ENCODE data around the gene TSR3.

The TSR3 gene

GRCh38 chr16:1320097-1320496 is 31.6 kb downstream of the TSR3 start:
- Histone ChIP-seq H3K4me1 (ENCODE audit: control insufficient read depth, insufficient read depth, low read length, poor library complexity, severe bottlenecking) (no peaks in the 10 kb centered on the region), H3K27ac (ENCODE audit: low read depth, low read length, severe bottlenecking) (no peak overlapping the region), H3K9me3 (ENCODE audit: control insufficient read depth, low read length) (no peaks in the 10 kb centered on the region), H3K4me3 (ENCODE audit: extremely low read depth, insufficient read depth, low read length, poor library complexity, severe bottlenecking) (no peak overlapping the region), H3K36me3 (ENCODE audit: control insufficient read depth, insufficient read depth, low read length) (peaks cover 94% of the 10 kb centered on the region)
- WGBS, 2 experiments (ENCODE audit: insufficient coverage in 2 of 2), result 87 to 88% methylated on average over 10 to 11 of the region's 12 CpGs

- Histone ChIP-seq H3K4me3 (ENCODE audit: extremely low read depth, insufficient read depth, low read length, poor library complexity, severe bottlenecking) (no peak overlapping the region), H3K4me1 (ENCODE audit: control insufficient read depth, insufficient read depth, low read length, poor library complexity, severe bottlenecking) (no peaks in the 10 kb centered on the region), H3K36me3 (ENCODE audit: control insufficient read depth, insufficient read depth, low read length) (peaks cover 94% of the 10 kb centered on the region), H3K9me3 (ENCODE audit: control insufficient read depth, low read length) (no peaks in the 10 kb centered on the region), H3K27ac (ENCODE audit: low read depth, low read length, severe bottlenecking) (no peak overlapping the region)
- WGBS, 2 experiments (ENCODE audit: insufficient coverage in 2 of 2), result 93 to 94% methylated on average over 33 of the region's 33 CpGs
These were observed 32.6 kb downstream of the TSR3 start for GRCh38 chr16:1319041-1319440.

GRCh38 chr16:1318268-1318545 is 33.5 kb downstream of the TSR3 start:
- H3K36me3 ChIP-seq (ENCODE audit: control insufficient read depth, insufficient read depth, low read length), result peaks cover 95% of the 10 kb centered on the region

DNA sequence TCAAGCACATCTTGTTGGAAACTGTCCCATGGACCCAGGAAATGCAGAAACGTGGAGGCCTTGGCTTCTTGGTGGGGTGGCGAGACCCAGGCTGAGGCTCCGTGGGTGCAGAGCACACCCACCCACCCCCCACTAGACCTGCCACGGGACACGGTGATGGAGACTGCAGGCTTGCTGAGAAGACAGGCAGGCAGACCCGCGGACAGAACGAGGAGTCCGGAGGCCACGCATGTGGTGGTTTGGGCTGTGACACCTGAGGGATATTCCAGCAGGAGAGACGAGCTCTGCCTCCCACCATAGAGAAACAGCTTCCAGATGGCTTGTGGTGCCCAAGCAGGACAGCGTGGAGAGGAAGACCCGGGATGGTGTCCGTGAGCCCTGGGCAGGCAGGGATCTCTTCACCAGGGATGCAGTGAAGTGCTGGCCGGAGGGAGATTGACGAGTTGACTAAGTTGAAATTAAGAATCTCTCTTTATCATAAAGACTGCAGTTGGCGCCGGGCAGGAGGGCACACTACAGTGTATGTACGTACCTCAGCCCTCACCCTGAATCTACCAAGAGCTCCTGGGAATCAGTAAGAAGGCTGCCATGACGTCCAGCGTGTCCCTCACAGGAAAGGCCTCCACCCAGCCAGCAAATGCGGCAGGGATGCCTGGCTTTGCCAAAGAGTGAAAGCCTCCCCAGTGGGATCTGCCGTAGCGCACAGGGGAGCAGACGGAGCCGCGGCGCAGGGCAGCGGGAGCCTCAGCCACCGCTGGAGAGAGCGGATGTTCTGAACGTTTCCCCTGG is 34.0 kb downstream of the TSR3 start:
- Histone ChIP-seq H3K9me3 (ENCODE audit: control insufficient read depth, low read length) (no peaks in the 10 kb centered on the region), H3K4me1 (ENCODE audit: control insufficient read depth, insufficient read depth, low read length, poor library complexity, severe bottlenecking) (no peaks in the 10 kb centered on the region), H3K36me3 (ENCODE audit: control insufficient read depth, insufficient read depth, low read length) (peaks cover 99% of the 10 kb centered on the region), H3K27ac (ENCODE audit: low read depth, low read length, severe bottlenecking) (no peak overlapping the region), H3K4me3 (ENCODE audit: extremely low read depth, insufficient read depth, low read length, poor library complexity, severe bottlenecking) (no peak overlapping the region)
- 96 to 97% methylated on average over 32 of the region's 32 CpGs for WGBS, 2 experiments (ENCODE audit: insufficient coverage in 2 of 2)

More at GRCh38 chr16:1318268-1318545, 33.5 kb downstream of the TSR3 start:
- H3K27ac ChIP-seq (ENCODE audit: low read depth, low read length, severe bottlenecking), result no peak overlapping the region
- H3K4me3 ChIP-seq (ENCODE audit: extremely low read depth, insufficient read depth, low read length, poor library complexity, severe bottlenecking), result no peak overlapping the region
- 79 to 87% methylated on average over 8 to 9 of the region's 9 CpGs for WGBS, 2 experiments (ENCODE audit: insufficient coverage in 2 of 2)
- no peaks in the 10 kb centered on the region for H3K4me1 ChIP-seq (ENCODE audit: control insufficient read depth, insufficient read depth, low read length, poor library complexity, severe bottlenecking)
- H3K9me3 ChIP-seq (ENCODE audit: control insufficient read depth, low read length), result no peaks in the 10 kb centered on the region

- Histone ChIP-seq H3K9me3 (ENCODE audit: control insufficient read depth, low read length) (no peaks in the 10 kb centered on the region), H3K4me3 (ENCODE audit: extremely low read depth, insufficient read depth, low read length, poor library complexity, severe bottlenecking) (no peak overlapping the region), H3K4me1 (ENCODE audit: control insufficient read depth, insufficient read depth, low read length, poor library complexity, severe bottlenecking) (peaks cover 9% of the 10 kb centered on the region), H3K36me3 (ENCODE audit: control insufficient read depth, insufficient read depth, low read length) (peaks cover 96% of the 10 kb centered on the region), H3K27ac (ENCODE audit: low read depth, low read length, severe bottlenecking) (no peak overlapping the region)
- 96 to 97% methylated on average over 13 to 14 of the region's 14 CpGs for WGBS, 2 experiments (ENCODE audit: insufficient coverage in 2 of 2)
These were observed 35.7 kb downstream of the TSR3 start for GRCh38 chr16:1316033-1316405.

DNA sequence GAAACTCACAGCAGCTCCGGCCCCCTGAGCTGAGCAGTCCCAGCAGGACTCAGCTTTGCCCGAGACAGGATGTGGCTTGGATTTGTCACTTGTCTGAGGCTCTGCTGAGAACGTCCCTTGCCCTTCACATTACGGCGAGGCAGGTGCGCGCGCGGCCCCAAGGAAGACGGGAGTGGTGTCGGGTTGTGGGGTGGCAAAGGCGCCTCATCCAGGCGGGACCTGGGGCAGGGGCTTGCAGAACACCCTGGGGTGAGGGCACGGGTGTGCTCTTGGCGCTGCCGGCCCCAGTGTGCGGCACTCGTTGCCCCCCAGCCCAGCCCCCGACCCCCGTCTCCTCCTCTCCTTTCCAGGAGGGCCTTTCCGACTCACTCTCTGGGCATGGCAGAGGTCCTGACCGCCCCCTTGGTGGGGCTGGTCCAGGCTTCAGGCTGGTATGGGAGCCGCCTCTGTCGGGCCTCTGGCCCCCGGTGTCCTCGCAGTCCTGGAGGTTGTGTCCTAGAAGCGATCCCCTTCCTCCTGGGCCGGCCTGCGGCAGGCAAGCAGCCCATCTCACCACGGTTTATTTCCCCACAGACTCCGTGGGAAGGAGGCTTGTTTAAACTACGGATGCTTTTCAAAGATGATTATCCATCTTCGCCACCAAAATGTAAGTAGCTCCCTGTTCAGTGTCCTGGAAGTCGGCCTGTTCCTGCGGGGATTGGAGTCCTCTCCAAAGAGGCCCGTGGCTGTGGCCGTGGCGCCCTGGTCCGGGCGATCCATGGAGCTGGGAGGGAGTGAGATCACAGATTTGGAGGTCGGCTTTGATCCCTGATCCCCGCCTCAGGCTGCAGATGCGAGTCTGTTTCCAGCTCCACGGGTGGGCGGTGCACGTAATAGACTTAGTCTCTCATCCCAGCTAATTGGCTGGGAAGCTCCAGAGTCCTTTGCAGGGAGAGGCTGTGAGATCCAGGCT is 36.3 kb downstream of the TSR3 start:
- Histone ChIP-seq H3K36me3 (ENCODE audit: control insufficient read depth, insufficient read depth, low read length) (peaks cover 90% of the 10 kb centered on the region), H3K4me1 (ENCODE audit: control insufficient read depth, insufficient read depth, low read length, poor library complexity, severe bottlenecking) (peaks cover 10% of the 10 kb centered on the region), H3K9me3 (ENCODE audit: control insufficient read depth, low read length) (no peaks in the 10 kb centered on the region), H3K4me3 (ENCODE audit: extremely low read depth, insufficient read depth, low read length, poor library complexity, severe bottlenecking) (no peak overlapping the region), H3K27ac (ENCODE audit: low read depth, low read length, severe bottlenecking) (no peak overlapping the region)
- WGBS, 2 experiments (ENCODE audit: insufficient coverage in 2 of 2), result 90 to 93% methylated on average over 43 to 44 of the region's 46 CpGs

- no peaks in the 10 kb centered on the region for H3K9me3 ChIP-seq (ENCODE audit: control insufficient read depth, low read length)
- 97 to 98% methylated on average over 23 to 28 of the region's 28 CpGs for WGBS, 2 experiments (ENCODE audit: insufficient coverage in 2 of 2)
- H3K4me3 ChIP-seq (ENCODE audit: extremely low read depth, insufficient read depth, low read length, poor library complexity, severe bottlenecking), result no peak overlapping the region
- peaks cover 10% of the 10 kb centered on the region for H3K4me1 ChIP-seq (ENCODE audit: control insufficient read depth, insufficient read depth, low read length, poor library complexity, severe bottlenecking)
- H3K36me3 ChIP-seq (ENCODE audit: control insufficient read depth, insufficient read depth, low read length), result peaks cover 81% of the 10 kb centered on the region
- H3K27ac ChIP-seq (ENCODE audit: low read depth, low read length, severe bottlenecking), result no peak overlapping the region
These were observed 37.1 kb downstream of the TSR3 start for GRCh38 chr16:1314399-1315068.

DNA sequence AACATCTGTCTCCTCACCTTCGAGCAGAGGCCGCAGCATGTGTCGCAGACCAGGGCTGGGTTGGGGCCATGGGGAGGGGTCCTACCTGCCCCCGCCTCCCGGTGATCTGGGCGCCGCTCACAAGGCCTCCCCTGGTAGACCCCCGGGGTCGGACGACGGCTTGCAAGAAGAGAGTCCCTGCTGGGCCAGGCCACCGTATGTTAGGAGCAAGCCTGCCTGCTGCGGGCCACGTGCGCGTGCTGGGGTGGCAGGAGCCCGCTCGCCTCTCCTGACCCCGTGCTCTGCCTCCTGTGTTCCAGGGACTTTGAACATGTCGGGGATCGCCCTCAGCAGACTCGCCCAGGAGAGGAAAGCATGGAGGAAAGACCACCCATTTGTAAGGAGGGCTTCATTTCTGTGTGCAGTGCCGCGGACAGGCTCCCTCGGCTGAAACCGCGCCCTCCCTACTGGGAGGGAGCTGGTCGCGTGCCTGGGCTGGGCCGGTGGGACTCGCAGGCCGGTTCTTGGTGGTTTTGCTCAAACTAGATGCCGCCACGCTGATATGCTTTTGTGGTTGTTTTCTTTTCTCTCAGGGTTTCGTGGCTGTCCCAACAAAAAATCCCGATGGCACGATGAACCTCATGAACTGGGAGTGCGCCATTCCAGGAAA is 37.8 kb downstream of the TSR3 start:
- Histone ChIP-seq H3K4me1 (ENCODE audit: control insufficient read depth, insufficient read depth, low read length, poor library complexity, severe bottlenecking) (peaks cover 10% of the 10 kb centered on the region), H3K27ac (ENCODE audit: low read depth, low read length, severe bottlenecking) (no peak overlapping the region), H3K36me3 (ENCODE audit: control insufficient read depth, insufficient read depth, low read length) (peaks cover 74% of the 10 kb centered on the region), H3K9me3 (ENCODE audit: control insufficient read depth, low read length) (no peaks in the 10 kb centered on the region), H3K4me3 (ENCODE audit: extremely low read depth, insufficient read depth, low read length, poor library complexity, severe bottlenecking) (no peak overlapping the region)
- WGBS, 2 experiments (ENCODE audit: insufficient coverage in 2 of 2), result 97 to 99% methylated on average over 37 of the region's 38 CpGs

- Histone ChIP-seq H3K27ac (ENCODE audit: low read depth, low read length, severe bottlenecking) (no peak overlapping the region), H3K36me3 (ENCODE audit: control insufficient read depth, insufficient read depth, low read length) (peaks cover 65% of the 10 kb centered on the region), H3K9me3 (ENCODE audit: control insufficient read depth, low read length) (no peaks in the 10 kb centered on the region), H3K4me3 (ENCODE audit: extremely low read depth, insufficient read depth, low read length, poor library complexity, severe bottlenecking) (no peak overlapping the region), H3K4me1 (ENCODE audit: control insufficient read depth, insufficient read depth, low read length, poor library complexity, severe bottlenecking) (peaks cover 10% of the 10 kb centered on the region)
- 94 to 97% methylated on average over 15 of the region's 15 CpGs for WGBS, 2 experiments (ENCODE audit: insufficient coverage in 2 of 2)
These were observed 38.8 kb downstream of the TSR3 start for GRCh38 chr16:1312903-1313302.

DNA sequence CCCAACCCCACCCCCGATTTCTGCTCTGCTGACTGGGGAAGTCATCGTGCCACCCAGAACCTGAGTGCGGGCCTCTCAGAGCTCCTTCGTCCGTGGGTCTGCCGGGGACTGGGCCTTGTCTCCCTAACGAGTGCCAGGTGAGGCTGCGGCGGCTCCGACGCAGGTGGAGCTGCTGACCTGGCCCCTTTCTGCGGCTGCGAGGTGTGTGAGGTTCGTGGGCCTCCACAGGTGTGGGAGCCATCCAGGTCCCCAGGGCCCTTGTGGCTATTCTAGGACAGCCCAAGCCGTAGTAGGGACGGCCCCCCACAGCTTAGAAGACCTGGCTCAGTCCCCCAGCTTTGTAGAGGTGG is 39.2 kb downstream of the TSR3 start:
- peaks cover 10% of the 10 kb centered on the region for H3K4me1 ChIP-seq (ENCODE audit: control insufficient read depth, insufficient read depth, low read length, poor library complexity, severe bottlenecking)
- no peak overlapping the region for H3K27ac ChIP-seq (ENCODE audit: low read depth, low read length, severe bottlenecking)
- WGBS, 2 experiments (ENCODE audit: insufficient coverage in 2 of 2), result 97 to 98% methylated on average over 16 of the region's 16 CpGs
- H3K9me3 ChIP-seq (ENCODE audit: control insufficient read depth, low read length), result no peaks in the 10 kb centered on the region
- H3K4me3 ChIP-seq (ENCODE audit: extremely low read depth, insufficient read depth, low read length, poor library complexity, severe bottlenecking), result no peak overlapping the region
- peaks cover 60% of the 10 kb centered on the region for H3K36me3 ChIP-seq (ENCODE audit: control insufficient read depth, insufficient read depth, low read length)
